Choroid plexus epithelial cell (primary cell): ENCODE results near the gene LRRC15.
A peak's percentile ranks its signal among the peaks of the same experiment; 100 is the strongest.

ENCODE experiments used
- DNase-seq: peaks from one replicate; pipeline ENCODE4 v3.0.0-alpha.2; 2010; ENCODE audit warnings: low read depth
- H3K4me3 ChIP-seq: 2 replicates; pipeline ENCODE4 v1.5.1; 2011; ENCODE audit warnings: low read depth, mild to moderate bottlenecking, control low read depth, low read length, moderate library complexity
- CTCF ChIP-seq: conservative IDR thresholded peaks from 2 replicates; pipeline ENCODE4 v1.5.1; 2011; ENCODE audit warnings: low read depth, mild to moderate bottlenecking, control low read depth, inconsistent platforms, low read length, moderate library complexity

Gene LRRC15

GRCh38 chr3:194310060-194310835 lies 59.3 kb downstream of the LRRC15 start:
- no peak overlapping the region for H3K4me3 ChIP-seq
- TF ChIP-seq CTCF: no peak
- DNase-seq: no peak

GRCh38 chr3:194308601-194309449 lies 60.7 kb downstream of the LRRC15 start:
- no peak for TF ChIP-seq CTCF
- no peak overlapping the region for H3K4me3 ChIP-seq
- DNase-seq: peak; percentile 40

GRCh38 chr3:194307849-194308248 lies 61.7 kb downstream of the LRRC15 start:
- no peak for DNase-seq
- H3K4me3 ChIP-seq: no peak overlapping the region
- TF ChIP-seq CTCF: no peak

- no peak for TF ChIP-seq CTCF
- no peak overlapping the region for H3K4me3 ChIP-seq
- DNase-seq: no peak
These were observed 62.5 kb downstream of the LRRC15 start for GRCh38 chr3:194306771-194307640.

GRCh38 chr3:194306109-194306686 lies 63.3 kb downstream of the LRRC15 start:
- no peak overlapping the region for H3K4me3 ChIP-seq
- TF ChIP-seq CTCF: no peak
- no peak for DNase-seq

GRCh38 chr3:194305356-194306108 lies 64.0 kb downstream of the LRRC15 start:
- TF ChIP-seq CTCF: no peak

More at GRCh38 chr3:194305356-194306108, 64.0 kb downstream of the LRRC15 start:
- no peak for DNase-seq
- H3K4me3 ChIP-seq: no peak overlapping the region
